LHCN-M2 (cell line): ENCODE measurements around the gene EME2. TPM values are rescaled to one million over a fixed set of nuclear protein-coding genes. Genes with fewer than 3 reads are reported as not detected.
A peak's percentile ranks its signal among the peaks of the same experiment; 100 is the strongest.
"Not testable (repeated sequence)": the region's sequence is repeated elsewhere in the genome, so short reads cannot be mapped to it uniquely, and the experiment has no call there.

Experiments
- DNase-seq: peaks from one replicate; pipeline ENCODE4 v3.0.0-alpha.2; 2012; ENCODE audit warnings: low read depth
- polyA plus RNA-seq: library from polyadenylated mRNA; unstranded; fragments of >200 nt; gene quantifications from one replicate; pipeline ENCODE4 v1.2.1, GENCODE V29; 2012; ENCODE audit warnings: missing spikeins
- total RNA-seq: library from RNA; depleted of rRNA; stranded (reverse); fragments of >200 nt; gene quantifications from 2 replicates; pipeline ENCODE4 v1.2.3, GENCODE V29; 2014; rRNA removed

EME2 gene, protein sequence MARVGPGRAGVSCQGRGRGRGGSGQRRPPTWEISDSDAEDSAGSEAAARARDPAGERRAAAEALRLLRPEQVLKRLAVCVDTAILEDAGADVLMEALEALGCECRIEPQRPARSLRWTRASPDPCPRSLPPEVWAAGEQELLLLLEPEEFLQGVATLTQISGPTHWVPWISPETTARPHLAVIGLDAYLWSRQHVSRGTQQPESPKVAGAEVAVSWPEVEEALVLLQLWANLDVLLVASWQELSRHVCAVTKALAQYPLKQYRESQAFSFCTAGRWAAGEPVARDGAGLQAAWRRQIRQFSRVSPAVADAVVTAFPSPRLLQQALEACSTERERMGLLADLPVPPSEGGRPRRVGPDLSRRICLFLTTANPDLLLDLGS
- 13.7 and 17.4 TPM in 2 replicates for total RNA-seq
- 5.1 TPM for polyA plus RNA-seq

DNA sequence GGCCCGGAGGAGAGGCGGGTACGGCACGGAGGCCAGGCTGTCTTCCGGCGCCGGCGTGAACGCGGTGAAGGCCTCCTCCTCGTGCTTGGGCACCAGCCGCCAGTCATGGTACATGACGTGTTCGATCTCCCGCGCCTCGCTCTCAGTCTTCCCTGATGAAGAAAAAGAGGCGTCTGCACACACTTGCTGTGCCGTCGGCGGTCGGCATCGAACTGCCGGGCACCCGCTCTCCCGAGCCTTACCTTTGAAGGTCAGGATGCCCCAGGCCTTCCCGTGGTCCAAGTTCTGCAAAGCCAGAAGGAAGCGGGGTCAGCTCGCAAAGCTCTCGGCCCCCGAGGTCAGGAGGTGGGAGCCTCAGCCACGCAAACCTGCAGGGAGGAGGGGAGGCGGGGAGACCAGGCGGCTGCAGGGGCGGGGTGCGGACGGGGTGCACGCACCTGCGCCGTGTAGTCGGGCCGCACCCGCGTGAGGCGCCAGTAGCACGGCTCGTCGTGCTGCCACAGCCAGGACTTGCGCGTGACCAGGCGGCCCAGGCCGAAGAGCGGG is at the start of gene EME2:
Gene EME2 (plus strand): TSS at position 449 of the 546 bp plus-strand sequence. CDS start 418 bp downstream, outside the sequence.
- peak; percentile 39 for DNase-seq

DNA sequence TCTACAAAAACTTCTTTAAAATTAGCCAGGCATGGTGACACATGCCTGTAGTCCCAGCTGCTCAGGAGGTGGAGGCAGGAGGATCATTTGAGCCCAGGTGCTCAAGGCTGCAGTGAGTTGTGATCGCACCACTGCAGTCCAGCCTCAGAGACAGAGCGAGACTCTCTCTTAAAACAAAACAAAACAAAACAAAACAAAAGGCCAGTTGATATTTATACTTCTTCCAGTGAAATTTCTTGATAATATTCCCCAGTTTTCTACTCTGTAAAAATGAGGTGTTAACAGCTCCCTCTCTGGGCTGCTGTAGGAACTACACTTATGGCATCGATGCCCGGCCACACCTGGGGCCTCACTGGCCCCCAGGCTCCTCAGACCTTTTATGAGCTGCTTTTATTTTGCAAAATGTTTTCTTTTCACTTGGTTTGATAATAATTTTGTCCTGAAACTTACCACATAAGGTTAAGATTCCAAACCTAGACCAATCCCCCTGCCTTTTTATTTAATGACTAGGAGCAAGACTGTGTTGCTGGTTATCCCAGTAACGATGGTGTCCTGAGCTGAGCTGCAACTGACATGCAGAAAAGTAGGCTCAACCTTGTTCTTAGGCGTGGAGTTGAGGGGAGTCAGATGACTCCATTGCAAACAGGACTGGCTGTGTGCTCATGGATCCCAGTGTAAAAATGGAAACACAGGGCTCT is 49.0 kb upstream of the EME2 start:
- DNase-seq = peak; percentile 46

DNA sequence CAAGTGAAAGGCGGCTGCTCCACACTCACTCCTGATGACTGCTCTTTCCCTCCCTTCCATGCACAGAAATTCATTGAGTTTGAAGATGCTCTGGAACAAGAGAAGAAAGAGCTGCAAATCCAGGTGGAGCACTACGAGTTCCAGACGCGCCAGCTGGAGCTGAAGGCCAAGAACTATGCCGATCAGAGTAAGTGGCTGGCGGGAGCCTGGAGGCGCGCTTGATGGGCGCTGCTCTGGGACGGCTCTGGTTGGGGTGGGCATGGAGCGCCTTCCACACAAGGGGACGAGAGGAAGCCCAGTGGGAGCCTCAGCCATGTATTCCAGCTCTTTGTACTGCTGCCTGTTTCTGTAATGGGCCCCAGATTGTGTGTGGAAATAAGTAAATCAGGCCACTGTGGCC is 48.1 kb upstream of the EME2 start:
- DNase-seq = no peak

DNA sequence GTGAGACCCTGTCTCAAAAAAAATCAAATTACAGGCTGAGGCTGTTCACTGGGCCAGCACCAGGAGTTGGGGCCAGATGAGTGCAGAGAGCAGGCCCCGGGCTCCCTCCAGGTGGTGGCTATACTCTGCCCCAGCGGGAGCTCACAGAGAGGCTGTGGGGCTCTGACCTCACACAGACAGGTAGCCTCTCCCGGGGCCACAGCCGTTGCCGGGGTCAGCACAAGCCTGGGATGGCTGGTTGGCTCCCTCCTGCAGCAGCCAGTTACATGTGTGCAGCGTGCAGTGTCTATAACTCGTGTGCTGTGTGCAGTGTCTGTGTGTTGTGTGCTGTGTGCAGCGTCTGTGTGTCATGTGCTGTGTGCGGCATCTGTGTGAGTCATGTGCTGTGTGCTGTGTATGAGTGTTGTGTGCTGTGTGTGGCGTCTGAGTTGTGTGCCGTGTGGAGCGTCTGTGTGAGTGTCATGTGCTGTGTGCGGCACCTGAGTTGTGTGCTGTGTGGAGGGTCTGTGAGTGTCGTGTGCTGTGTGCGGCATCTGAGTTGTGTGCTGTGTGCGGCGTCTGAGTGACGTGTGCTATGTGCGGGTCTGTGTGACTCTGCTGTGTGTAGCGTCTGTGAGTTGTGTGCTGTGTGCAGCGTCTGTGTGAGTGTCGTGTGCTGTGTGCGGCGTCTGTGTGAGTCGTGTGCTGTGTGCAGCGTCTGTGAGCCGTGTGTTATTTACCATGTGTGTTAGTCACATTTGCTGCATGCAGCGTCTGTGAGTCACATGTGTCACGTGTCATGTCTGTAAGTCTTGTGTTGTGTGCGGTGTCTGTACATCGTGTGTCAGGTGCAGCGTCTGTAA is 45.7 kb upstream of the EME2 start:
- DNase-seq = no peak

DNA sequence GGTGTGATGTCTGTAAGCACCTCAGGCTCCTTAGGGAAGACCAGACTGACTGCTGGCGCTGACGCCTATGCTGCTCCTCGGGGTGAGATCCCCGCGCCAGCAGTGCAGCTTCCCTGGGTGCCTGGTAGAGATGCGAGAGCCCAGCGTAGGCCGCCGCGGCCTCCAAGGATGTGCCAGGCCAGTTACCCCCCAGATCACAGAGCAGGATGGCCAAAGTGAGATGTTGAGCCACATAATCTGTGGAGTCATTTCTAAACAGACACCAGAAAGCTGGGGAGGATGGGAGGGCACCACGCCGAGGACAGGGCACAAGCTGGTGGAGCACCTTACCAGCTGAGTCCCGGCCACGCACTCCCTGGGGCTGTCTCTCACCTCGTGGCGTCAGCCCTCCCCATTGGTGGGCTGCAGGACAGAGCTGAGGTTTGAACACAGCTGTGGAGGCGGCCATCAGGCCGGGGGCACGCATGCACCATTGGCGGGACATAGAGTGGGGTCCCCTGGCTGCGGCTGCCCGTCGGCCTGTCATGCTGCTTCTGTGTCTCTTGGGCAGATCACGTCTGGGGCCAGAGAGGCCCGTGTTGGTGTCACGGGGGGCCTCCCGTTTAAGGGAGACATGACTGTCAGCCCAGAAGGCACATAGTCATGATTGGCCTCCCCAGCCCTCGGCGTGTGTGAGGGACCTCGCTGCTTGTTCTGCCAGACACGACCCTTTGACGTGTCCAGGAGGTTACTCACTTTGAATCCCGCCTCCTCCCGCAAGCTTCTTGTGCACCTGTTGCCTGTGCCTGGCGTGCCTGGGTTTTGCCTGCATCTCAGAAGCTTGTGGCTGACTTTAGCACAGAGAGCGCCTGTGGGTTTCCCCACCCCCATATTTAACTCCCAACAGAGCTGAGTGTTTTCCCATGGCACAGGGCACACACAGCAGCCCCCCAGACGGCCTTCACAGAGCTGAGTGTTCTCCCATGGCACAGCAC is 44.7 kb upstream of the EME2 start:
- no peak for DNase-seq

DNA sequence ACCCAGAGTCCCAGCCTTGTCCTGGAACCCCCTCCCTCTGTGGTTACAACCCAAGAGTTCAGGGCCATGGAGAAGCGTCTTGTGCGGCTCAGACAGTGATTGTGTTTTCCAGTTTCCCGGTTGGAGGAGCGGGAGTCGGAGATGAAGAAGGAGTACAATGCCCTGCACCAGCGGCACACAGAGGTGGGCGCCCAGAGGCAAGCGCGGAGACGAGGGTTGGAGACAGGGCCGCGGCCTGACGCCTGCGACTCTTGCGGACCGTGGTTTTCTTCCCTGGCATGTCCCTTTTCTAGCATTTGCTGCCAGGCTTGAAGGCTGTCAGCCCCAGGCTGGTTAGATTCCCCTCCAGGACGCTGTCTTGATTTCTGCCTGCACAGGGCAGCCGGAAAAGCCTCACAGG is 43.6 kb upstream of the EME2 start:
- no peak for DNase-seq

DNA sequence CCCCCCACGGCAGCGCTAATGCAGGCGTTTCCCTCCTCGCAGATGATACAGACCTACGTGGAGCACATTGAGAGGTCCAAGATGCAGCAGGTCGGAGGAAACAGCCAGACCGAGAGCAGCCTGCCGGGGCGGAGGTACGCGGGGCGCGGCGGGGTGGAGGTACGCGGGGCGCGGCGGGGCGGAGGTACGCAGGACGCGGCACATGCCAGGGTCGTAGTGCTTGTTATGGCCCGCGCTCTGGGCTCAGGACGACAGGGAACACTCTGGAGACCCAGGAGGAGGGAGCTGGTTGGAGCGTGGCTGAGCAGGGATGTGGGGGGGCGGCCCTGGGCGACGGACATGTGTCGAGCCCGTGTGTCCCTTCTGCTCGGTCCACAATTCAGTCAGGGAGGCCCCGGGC is 43.2 kb upstream of the EME2 start:
- no peak for DNase-seq

DNA sequence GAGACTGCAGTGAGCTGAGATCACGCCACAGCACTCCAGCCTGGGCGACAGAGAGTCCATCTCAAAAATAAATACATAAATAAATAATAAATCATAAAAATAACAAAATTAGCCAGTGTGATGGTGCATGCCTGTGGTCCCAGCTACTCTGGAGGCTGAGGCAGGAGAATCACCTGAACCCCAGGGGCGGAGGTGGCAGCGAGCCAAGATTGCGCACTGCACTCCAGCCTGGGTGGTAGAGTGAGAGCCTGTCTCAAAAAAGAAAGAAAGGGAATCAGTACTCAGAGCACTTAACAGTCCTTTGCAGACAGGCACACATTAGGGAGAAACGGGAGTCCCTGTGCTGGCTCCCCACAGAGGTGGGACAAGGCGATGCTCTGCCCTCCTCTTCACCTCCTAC is 41.5 kb upstream of the EME2 start:
- DNase-seq = no peak

DNA sequence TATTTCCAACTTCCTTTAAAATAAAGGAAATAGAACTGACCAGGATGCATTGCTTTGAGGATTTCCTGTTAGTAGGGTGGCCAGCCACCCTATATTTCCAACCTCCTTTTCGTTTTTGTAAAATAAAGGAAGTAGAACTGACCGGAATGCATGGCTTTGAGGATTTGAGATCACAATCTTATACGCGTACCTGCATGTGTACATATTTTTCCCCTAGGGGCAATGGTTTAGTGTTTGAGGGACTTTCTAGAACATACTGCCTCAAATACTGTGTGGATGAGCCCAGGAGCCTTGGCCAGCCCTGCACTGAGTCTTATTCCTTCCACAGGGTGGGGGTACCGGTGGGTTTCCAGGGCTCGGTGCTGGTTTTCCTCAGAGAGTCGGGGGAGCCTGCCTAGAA is 41.0 kb upstream of the EME2 start:
- no peak for DNase-seq

DNA sequence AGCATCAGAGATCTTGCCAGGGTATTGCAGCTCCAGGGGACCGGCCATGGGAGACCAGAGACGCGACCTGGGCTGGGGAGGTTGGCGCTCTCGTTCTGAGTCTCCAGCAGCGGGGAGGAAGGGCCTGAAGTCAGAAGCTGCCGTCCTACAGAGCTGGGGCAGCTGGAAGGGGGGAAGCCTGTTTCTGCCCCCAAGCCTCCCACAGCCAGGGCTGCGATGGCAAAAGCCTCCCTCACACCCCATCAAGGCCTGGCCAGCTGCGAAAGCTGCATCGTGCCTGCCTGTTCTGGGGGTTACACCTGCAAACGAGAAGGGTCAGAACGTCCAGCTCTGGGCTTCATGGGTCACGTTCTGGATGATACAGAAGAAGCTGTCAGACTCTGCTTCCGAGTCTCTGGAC is 40.5 kb upstream of the EME2 start:
- no peak for DNase-seq

DNA sequence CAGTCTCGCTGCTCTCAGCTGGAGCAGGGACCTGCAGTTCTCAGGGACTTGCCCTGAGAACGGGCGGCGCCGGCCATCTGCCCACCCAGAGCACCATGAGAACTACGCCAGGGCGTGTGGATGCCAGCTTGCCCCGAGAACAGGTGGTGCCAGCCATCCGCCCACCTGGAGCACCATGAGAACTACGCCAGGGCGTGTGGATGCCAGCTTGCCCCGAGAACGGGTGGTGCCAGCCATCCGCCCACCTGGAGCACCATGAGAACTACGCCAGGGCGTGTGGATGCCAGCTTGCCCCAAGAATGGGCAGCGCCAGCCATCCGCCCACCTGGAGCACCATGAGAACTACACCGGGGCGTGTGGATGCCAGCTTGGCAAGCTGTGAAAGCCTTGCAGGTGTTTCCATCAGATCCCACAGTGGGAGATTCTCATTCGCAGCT is 40.0 kb upstream of the EME2 start:
- not testable (repeated sequence) for DNase-seq

DNA sequence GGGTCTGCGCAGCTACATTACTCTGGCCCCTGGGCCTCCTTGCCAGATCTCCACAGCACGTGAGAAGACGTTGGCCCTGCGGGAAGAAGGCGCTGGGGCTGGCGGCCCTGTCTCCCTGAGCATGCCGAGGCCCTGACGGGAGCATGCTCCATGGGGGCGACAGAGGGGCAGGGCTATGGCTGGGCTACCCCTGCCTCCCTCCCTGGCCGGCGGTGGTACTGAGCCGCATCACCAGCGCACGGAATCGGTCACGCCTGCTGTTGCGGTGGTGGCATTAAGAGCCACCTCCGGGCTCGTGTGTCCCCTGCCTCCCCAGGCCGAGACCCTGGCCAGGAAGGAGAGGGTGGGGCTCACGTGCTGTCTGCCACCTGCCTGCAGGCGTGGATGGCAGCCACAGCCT is 38.5 kb upstream of the EME2 start:
- no peak for DNase-seq

DNA sequence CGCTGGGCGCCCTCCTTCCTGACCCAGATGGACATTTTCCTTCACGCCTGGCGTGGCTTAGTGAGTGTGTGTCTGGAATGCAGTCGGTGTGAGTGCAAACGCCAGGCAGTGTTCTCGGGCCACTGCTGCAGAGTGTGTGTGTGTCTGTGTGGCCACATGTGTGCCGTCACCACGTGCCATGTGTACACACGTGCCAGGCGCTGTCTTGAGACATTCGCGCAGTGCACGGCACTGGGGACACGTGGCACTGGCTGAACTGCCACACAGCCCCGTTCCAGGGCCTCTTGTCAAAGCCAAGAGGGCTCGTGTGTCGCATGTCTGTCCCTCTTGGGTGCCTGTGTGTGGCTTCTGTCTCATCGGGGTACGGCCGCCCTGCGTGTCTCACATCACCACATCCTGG is 37.8 kb upstream of the EME2 start:
- no peak for DNase-seq

DNA sequence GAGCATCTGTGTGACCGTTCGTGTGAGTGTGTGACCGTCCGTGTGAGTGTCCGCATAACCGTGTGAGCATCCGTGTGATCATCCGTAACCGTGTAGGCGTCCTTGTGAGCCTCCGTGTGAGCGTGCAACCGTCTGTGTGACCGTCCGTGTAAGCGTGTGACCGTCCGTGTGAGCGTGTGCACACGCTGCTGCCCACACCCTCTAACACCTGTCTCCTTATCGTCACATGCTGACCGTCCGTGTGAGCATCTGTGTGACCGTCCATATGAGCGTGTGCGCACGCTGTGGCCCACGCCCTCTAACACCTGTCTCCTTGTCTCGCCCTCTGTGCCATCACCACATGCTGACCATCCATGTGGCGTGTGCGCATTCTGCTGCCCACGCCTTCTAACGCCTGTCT is 32.4 kb upstream of the EME2 start:
- no peak for DNase-seq

DNA sequence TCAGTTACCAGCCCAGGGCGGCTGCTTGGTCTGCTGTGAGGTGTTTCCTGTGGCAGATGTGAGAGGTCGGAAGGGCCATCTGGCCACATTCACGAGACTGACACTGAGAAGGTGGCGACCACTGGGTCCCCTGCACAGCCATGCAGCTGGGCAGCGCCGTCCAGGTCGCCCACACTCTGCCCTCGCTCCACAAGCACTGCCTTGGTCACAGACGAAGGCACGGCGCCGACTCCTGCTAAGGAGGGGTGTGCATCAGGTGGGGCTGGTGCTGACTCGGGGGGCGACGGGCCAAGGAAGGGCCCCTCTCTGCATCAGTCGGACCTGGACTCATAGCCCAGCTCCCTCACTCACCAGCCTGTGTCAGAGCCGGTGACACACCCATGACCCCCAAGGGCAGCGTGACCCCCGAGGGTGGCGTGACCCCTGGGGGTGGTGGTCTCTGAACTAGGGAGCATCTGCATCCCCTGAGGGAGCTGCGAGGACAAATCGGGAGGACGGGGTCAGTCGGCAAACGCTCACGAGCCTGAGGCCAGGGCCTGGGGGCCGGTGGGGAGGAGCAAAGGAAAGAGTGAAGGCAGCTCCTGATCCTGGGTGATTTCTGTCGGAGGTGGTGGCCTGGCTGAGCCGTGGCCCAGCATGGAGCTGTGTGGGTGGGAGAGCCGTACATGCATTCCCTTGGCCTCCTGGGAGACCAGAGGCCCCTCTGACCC is 31.7 kb upstream of the EME2 start:
- DNase-seq = no peak

DNA sequence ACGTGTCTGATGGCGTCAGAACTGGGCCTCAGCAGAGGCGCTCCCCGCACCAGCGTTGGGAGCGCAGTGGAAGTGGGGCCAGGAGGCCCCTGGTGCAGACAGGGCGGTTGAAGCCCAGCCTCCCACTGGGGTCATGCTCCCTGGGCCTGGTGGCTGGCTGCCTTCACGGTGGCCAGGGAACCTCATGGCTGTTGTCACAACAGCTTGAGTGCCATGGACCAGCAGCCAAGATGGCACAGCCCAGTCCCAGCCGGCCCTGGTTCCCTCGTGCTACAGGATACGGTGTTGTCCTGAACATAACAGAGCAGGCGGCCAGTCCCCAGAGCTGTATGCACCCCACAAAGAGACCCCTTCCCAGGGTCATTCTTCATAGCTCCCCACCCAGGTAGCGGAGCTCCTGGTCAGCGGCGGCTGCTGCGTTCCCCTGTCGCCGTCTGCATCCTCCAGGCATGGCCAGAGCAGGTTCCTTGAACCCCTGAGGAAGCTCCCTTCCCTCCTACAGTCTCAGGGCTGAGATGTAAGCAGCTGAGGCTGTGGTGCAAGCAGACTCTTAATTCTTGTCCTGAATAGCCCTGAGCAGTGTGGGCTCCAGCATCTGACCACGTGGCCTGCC is 31.0 kb upstream of the EME2 start:
- DNase-seq = no peak

DNA sequence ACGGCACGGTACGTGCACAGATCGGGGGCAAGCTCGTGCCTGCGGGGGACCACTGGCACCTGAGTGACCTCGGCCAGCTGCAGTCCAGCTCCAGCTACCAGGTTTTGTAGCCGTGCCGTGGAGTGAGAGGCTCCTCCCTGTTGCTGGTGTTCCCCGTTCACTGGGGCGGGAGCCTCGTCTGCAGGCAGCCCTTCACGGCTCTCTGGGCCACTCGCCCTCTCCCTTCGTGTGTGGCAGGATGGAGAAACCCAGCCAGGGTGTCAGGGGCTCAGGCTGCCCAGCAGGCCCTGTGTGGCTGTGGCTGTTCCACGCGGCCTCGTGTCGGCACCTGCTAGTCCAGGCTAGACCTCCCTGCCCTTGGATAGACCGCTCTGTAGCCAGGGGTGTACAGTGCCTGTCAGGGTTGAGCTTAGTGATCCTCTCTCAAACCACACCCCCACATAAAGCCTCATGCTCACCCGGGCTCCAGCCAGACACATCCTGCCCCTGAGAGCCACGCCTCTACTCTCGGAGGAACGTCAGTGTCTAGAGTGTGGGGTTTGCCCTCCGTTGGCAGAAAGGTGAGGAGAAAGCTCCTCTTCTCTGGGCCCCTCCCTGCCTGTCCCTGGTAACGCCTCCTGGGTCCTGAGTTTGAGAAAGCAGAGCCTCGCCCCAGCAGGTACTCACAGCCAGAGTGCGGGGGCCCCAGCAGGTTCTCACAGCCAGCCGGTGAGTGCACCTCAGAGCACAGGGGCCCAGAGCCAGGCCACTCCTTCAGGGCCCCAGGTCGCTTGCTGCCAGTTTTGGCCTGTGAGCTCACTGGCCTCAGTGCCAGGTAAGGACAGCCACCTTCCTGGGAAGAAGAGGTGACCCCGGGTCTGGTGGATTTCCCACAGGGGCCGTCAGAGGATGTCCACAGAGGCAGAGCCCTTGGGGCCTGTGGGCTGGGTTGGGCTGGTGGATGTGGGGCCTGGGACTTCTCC is 29.0 kb upstream of the EME2 start:
- no peak for DNase-seq

DNA sequence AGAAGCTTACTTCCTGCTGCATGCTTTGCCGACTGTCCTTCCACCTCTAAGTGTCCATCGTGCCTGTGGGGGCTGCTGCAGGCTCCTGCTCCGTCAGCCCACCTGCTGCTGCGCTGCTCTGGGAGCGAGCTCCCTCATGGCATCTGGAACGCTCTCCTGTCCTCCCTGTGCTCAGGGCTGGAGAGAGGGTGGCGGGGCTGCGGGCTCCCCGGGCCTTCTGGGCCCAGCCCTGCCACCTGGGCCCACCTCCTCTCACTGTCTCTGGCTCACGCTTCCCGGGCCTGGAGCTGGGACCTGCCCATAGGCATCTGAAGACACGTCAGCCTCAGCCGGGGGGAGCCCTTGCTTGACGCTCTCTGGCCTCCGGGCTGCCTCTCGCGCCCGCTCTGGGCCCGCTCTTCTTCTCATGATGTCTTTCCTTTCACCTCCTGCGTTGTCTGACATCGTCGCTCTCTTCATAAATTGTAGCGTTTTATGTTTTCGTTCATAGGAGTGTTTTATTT is 28.2 kb upstream of the EME2 start:
- DNase-seq = no peak
